Cardiac ventricle fibroblast (primary cell): Measurements from ENCODE around the gene HEY2. TPM values are rescaled to one million over a fixed set of nuclear protein-coding genes. Genes with fewer than 3 reads are reported as not detected.

Source experiments
- total RNA-seq: library from RNA; depleted of rRNA; stranded (reverse); fragments of >200 nt; gene quantifications from 2 replicates; pipeline ENCODE4 v1.2.3, GENCODE V29; 2015

The HEY2 gene
- total RNA-seq = 0.05 and 0.06 TPM in 2 replicates

GRCh38 chr6:125749173-125749864, at the start of gene HEY2:
Gene HEY2 (plus strand): TSS chr6:125749632. CDS start chr6:125749777, 145 bp downstream.

GRCh38 chr6:125790358-125791150, 41.1 kb downstream of the HEY2 start, which contains the start of gene NCOA7:
Gene NCOA7 (plus strand): TSS chr6:125790960. CDS start chr6:125815355, 24,395 bp downstream.

Other genes with a start within 250 kb of the HEY2 start
- gene NCOA7, start 41.3 kb downstream of the HEY2 start, total RNA-seq = 26.2 and 42.1 TPM in 2 replicates
- 5.6 and 8.0 TPM in 2 replicates for gene HINT3, start 207.1 kb downstream of the HEY2 start, total RNA-seq
- gene TRMT11, start 236.9 kb downstream of the HEY2 start, total RNA-seq = 11.1 and 12.1 TPM in 2 replicates